Measurements from ENCODE around the gene SLC43A2. TPM values are rescaled to one million over a fixed set of nuclear protein-coding genes. Genes with fewer than 3 reads are reported as not detected.
"Not testable (repeated sequence)": the region's sequence is repeated elsewhere in the genome, so short reads cannot be mapped to it uniquely, and the experiment has no call there.

The SLC43A2 gene
- total RNA-seq (10 to 100 TPM; 51.1 to 84.6 (median 67.3) TPM), polyA plus RNA-seq (10 to 100 TPM; 12.6 to 26.8 (median 14.9) TPM)
- long read RNA-seq, donor 1, full-length matches to known transcripts = 4 of 4 reads
- long read RNA-seq, donor 1, partial matches to known transcripts = 0 of 4 reads
- long read RNA-seq, donor 1, other reads (novel, unspliced or antisense) = 0 of 4 reads
- long read RNA-seq, donor 2, full-length matches to known transcripts = 4 of 4 reads
- long read RNA-seq, donor 2, partial matches to known transcripts = 0 of 4 reads
- long read RNA-seq, donor 2, other reads (novel, unspliced or antisense) = 0 of 4 reads

GRCh38 chr17:1627982-1628855, at the start of gene SLC43A2:
Gene SLC43A2, minus strand, starts transcription at chr17:1628834. Its CDS starts 960 bp downstream, at chr17:1627874.
- WGBS, 5 donors = 0 to 1% (median 1%) methylated on average over 53 to 95 of the region's 95 CpGs
- peaks cover 0 to 22% (median 0%) of the 10 kb centered on the region in 6 donors for H3K36me3 ChIP-seq
- intact Hi-C loops (cut with DNase I; ENCODE audit: low total_unique reads) = loop anchor here (5.0 kb wide), 1 partner anchor 66 kb away; the partner anchor contains the start of gene PITPNA
- H3K4me3 ChIP-seq = peak within 1 kb of the TSS; percentile 76 to 99 (median 88)
- H3K27ac ChIP-seq = peak within 1 kb of the TSS; percentile 82 to 99 (median 96)
- H3K4me1 ChIP-seq = peaks cover 15 to 76% (median 57%) of the 10 kb centered on the region in 6 donors
- H3K9me3 ChIP-seq = no peaks in the 10 kb centered on the region
- TF ChIP-seq POLR2AphosphoS5 (IDR thresholded peaks at IDR 0.05) (peak; percentile 44 to 82 (median 58)), POLR2A (IDR thresholded peaks at IDR 0.05) (peak in 1 of 3 donors; percentile 34), CTCF (IDR thresholded peaks at IDR 0.05 in 8 of 11, conservative IDR thresholded peaks at IDR 0.05 in 3 of 11) (no peak)
- no peaks in the 10 kb centered on the region for H3K27me3 ChIP-seq (replicated peaks in 1 of 7)
- peak; percentile 97 for DNase-seq

- Histone ChIP-seq H3K4me1 (peaks cover 0 to 31% (median 4%) of the 10 kb centered on the region in 6 donors), H3K27ac (no peak overlapping the region), H3K9me3 (no peaks in the 10 kb centered on the region), H3K27me3 (replicated peaks in 1 of 7) (no peaks in the 10 kb centered on the region), H3K36me3 (peaks cover 10 to 100% (median 100%) of the 10 kb centered on the region in 6 donors), H3K4me3 (no peak overlapping the region)
- TF ChIP-seq POLR2AphosphoS5 (IDR thresholded peaks at IDR 0.05) = no peak
- TF ChIP-seq POLR2A (IDR thresholded peaks at IDR 0.05) = no peak
- TF ChIP-seq CTCF (IDR thresholded peaks at IDR 0.05 in 8 of 11, conservative IDR thresholded peaks at IDR 0.05 in 3 of 11) = no peak
- 93 to 97% (median 96%) methylated on average over 13 of the region's 13 CpGs for WGBS, 5 donors
- DNase-seq = no peak
- intact Hi-C loops (cut with DNase I; ENCODE audit: low total_unique reads) = no loop called here
Measured at GRCh38 chr17:1676401-1676800, 47.8 kb upstream of the SLC43A2 start.

GRCh38 chr17:1673041-1673785, 44.6 kb upstream of the SLC43A2 start:
- 74 to 89% (median 79%) methylated on average over 24 to 26 of the region's 26 CpGs for WGBS, 5 donors
- intact Hi-C loops (cut with DNase I; ENCODE audit: low total_unique reads) = loop anchor here (5.0 kb wide), 1 partner anchor 114 kb away; no protein-coding TSS in a partner anchor
- Histone ChIP-seq H3K4me1 (peaks cover 12 to 43% (median 20%) of the 10 kb centered on the region in 6 donors), H3K4me3 (no peak overlapping the region), H3K9me3 (no peaks in the 10 kb centered on the region), H3K27me3 (replicated peaks in 1 of 7) (no peaks in the 10 kb centered on the region), H3K36me3 (peaks cover 11 to 100% (median 98%) of the 10 kb centered on the region in 6 donors), H3K27ac (peak overlapping the region in 3 of 8 donors; percentile 1 to 60 (median 18))
- DNase-seq = no peak
- TF ChIP-seq POLR2A (IDR thresholded peaks at IDR 0.05) (no peak), CTCF (IDR thresholded peaks at IDR 0.05 in 8 of 11, conservative IDR thresholded peaks at IDR 0.05 in 3 of 11) (no peak), POLR2AphosphoS5 (IDR thresholded peaks at IDR 0.05) (peak; percentile 48 to 64 (median 51))

- intact Hi-C loops (cut with DNase I; ENCODE audit: low total_unique reads); H3K9me3 ChIP-seq; H3K4me3 ChIP-seq; DNase-seq; H3K27me3 ChIP-seq (replicated peaks in 1 of 7); H3K27ac ChIP-seq: not testable (repeated sequence)
- Histone ChIP-seq H3K4me1 (peaks cover 0 to 40% (median 15%) of the 10 kb centered on the region in 6 donors), H3K36me3 (peaks cover 9 to 100% (median 93%) of the 10 kb centered on the region in 6 donors)
- WGBS, 5 donors = 92 to 96% (median 94%) methylated on average over 5 of the region's 5 CpGs
Measured at GRCh38 chr17:1663934-1664333, 35.3 kb upstream of the SLC43A2 start.

Data from spleen (tissue), 13 donors.